Ectodermal cell (in vitro differentiated cells): ENCODE results near the gene DENND6A.

Source experiments
- H3K27ac ChIP-seq: 2 replicates; pipeline ENCODE4 v1.7.0; 2013; ENCODE audit warnings: mild to moderate bottlenecking, low read depth, low read length; ENCODE audit not compliant: insufficient read depth, poor library complexity, severe bottlenecking
- H3K27me3 ChIP-seq: 2 replicates; pipeline ENCODE4 v1.7.0; 2013; ENCODE audit warnings: mild to moderate bottlenecking, low read length; ENCODE audit not compliant: insufficient read depth, control insufficient read depth, poor library complexity, severe bottlenecking
- H3K36me3 ChIP-seq: one replicate; pipeline ENCODE4 v1.7.0; 2013; ENCODE audit warnings: low read length; ENCODE audit not compliant: control insufficient read depth, insufficient read depth
- H3K4me1 ChIP-seq: one replicate; pipeline ENCODE4 v1.7.0; 2013; ENCODE audit warnings: low read length; ENCODE audit not compliant: control insufficient read depth, insufficient read depth
- H3K4me3 ChIP-seq: 2 replicates; pipeline ENCODE4 v1.7.0; 2013; ENCODE audit warnings: low read depth, low read length, control low read depth; ENCODE audit not compliant: insufficient read depth
- H3K9me3 ChIP-seq: 2 replicates; pipeline ENCODE4 v1.7.0; 2013; ENCODE audit warnings: mild to moderate bottlenecking, low read length, moderate library complexity; ENCODE audit not compliant: control insufficient read depth
- WGBS, 2 experiments: methylation state at CpG; one replicate each; pipeline ENCODE4 v1.1.7; 2013; ENCODE audit warnings: missing lambda C conversion rate in 2 of 2; 5-methylcytosine and 5-hydroxymethylcytosine counted together

DENND6A gene

DNA sequence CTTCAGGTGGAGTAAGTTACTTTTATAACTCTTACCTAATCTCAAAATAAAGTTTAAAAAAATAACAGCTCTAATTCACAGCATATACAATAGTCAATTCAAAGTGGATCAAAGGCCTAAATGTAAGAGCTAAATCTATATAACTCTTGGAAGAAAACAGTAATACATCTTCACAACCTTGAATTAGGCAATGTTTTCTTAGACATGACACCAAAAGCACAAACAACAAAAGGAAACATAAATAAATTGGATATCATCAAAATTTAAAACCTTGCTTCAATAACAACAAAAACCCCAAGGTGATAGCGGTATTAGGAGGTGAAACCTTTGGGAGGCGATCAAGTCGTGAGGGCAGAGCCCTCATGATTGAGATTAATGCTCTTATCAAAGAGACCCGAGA, 12.8 kb downstream of the DENND6A start:
- WGBS, 2 experiments: 93% methylated on average over 4 of the region's 4 CpGs
- no peaks in the 10 kb centered on the region for H3K36me3 ChIP-seq
- H3K27me3 ChIP-seq: no peaks in the 10 kb centered on the region
- H3K4me1 ChIP-seq: no peaks in the 10 kb centered on the region
- H3K27ac ChIP-seq: no peak overlapping the region
- H3K9me3 ChIP-seq: no peaks in the 10 kb centered on the region
- no peak overlapping the region for H3K4me3 ChIP-seq

DNA sequence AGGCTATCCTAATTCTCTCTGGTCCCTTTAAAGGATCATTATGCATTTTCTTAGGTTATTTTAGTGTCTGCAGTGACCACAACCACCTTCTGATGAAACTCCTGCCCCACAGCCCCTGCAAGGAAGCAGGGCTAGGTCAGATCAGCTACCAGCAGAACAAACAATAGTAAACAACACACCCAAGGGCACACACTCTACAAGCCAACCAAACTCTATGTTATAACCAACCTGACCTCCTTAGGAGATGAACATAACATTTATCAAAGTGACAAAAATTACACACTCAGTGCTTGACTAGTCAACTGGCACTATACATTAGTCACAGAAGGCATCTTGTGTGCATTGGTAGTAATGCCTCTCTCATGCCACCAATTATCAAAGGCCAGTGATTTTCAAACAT, 17.3 kb downstream of the DENND6A start:
- Histone ChIP-seq H3K36me3 (no peaks in the 10 kb centered on the region), H3K4me1 (no peaks in the 10 kb centered on the region), H3K9me3 (no peaks in the 10 kb centered on the region), H3K27me3 (no peaks in the 10 kb centered on the region), H3K27ac (no peak overlapping the region), H3K4me3 (no peak overlapping the region)

DNA sequence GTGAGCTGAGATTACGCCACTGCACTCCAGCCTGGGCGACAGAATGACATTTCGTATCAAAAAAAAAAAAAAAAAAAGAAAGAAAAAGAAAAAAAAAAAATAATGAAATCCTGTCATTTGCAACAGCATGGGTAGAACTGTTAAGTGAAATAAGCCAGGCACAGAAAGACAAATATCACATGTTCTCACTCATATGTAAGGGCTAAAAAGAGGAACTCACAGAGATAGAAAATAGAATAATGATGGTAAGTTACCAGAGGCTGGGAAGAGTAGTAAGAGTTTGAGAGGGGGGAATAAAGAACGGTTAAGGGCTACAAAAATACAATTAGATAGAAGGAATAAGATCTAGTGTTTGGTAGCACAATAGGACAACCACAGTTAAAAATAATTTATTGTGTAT, 19.7 kb downstream of the DENND6A start:
- no peaks in the 10 kb centered on the region for H3K4me1 ChIP-seq
- no peak overlapping the region for H3K27ac ChIP-seq
- H3K9me3 ChIP-seq: no peaks in the 10 kb centered on the region
- 81 to 84% methylated on average over 2 to 4 of the region's 4 CpGs for WGBS, 2 experiments
- H3K36me3 ChIP-seq: no peaks in the 10 kb centered on the region
- H3K27me3 ChIP-seq: no peaks in the 10 kb centered on the region
- H3K4me3 ChIP-seq: no peak overlapping the region

DNA sequence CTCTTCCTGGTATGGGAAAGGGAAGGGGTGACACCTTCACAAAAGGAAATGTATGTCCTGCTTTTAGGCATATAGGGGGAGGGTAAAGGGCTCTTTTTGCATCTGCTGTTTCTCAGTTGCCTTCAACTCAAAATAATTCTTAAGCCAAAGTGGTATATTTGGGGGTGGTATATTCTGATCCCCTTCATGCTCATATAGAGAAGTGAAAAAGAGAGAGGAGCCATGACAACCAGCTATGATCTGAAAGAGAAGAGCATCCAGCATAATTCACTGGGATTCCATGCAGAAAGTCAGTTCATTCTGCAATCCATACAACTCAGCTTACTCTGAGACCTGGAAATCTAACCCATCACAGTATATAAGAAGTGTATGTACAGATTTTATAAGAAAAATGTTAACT, 22.3 kb downstream of the DENND6A start:
- Histone ChIP-seq H3K36me3 (no peaks in the 10 kb centered on the region), H3K27ac (no peak overlapping the region), H3K9me3 (no peaks in the 10 kb centered on the region)

DNA sequence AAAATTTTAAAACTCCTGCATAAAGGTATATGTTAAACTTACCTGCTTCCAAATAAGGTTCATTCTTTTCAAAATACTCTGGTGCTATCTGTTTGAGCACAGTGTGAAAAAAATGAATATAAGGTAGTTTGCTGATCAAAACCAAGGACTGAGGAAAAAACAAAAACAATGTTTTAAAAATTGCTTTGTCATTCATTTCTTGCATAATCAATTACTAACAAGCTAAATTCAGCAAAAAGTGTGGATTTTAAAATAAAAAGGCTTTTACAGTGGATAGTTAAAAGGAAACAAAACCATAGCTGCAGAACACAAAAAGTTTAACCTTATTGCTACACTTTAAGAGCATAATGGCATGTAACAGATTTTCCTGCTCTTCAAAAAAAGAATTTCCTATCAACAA, 31.5 kb downstream of the DENND6A start:
- H3K36me3 ChIP-seq: peaks cover 6% of the 10 kb centered on the region

More for the DNA sequence above, 22.3 kb downstream of the DENND6A start:
- Histone ChIP-seq H3K4me1 (no peaks in the 10 kb centered on the region), H3K4me3 (no peak overlapping the region), H3K27me3 (no peaks in the 10 kb centered on the region)

DNA sequence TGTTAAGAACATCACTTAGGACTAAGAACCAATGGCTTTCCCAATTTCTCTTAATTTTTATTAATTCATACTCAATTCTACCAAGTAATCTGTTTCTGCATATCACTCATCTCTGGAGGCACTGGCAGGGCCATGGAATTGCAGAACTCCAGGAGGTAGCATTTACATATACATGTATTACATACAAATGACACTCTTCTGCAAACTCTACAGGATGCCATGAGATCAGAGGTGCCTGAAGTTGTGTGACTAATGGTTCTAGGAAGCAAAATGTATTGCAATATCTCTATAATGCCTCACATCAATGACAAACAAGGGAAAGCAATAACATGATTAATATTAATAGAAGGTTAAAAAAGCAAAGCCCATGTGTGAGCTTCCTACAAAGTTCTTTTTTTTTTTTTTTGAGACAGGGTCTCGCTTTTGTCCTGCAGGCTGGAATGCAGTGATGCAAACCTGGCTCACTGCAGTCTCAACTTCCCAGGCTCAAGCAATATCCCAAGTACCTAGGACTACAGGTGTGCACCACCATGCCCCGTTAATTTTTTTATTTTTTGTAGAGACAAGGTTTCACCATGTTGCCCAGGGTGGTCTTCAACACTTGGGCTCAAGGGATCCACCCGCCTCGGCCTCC, 33.0 kb downstream of the DENND6A start:
- H3K9me3 ChIP-seq: no peaks in the 10 kb centered on the region
- no peaks in the 10 kb centered on the region for H3K4me1 ChIP-seq
- no peaks in the 10 kb centered on the region for H3K27me3 ChIP-seq
- 90 to 93% methylated on average over 4 of the region's 4 CpGs for WGBS, 2 experiments
- H3K4me3 ChIP-seq: no peak overlapping the region
- no peak overlapping the region for H3K27ac ChIP-seq
- peaks cover 6% of the 10 kb centered on the region for H3K36me3 ChIP-seq

More for the DNA sequence above, 31.5 kb downstream of the DENND6A start:
- Histone ChIP-seq H3K4me3 (no peak overlapping the region), H3K27me3 (no peaks in the 10 kb centered on the region), H3K9me3 (no peaks in the 10 kb centered on the region), H3K27ac (no peak overlapping the region), H3K4me1 (no peaks in the 10 kb centered on the region)

DNA sequence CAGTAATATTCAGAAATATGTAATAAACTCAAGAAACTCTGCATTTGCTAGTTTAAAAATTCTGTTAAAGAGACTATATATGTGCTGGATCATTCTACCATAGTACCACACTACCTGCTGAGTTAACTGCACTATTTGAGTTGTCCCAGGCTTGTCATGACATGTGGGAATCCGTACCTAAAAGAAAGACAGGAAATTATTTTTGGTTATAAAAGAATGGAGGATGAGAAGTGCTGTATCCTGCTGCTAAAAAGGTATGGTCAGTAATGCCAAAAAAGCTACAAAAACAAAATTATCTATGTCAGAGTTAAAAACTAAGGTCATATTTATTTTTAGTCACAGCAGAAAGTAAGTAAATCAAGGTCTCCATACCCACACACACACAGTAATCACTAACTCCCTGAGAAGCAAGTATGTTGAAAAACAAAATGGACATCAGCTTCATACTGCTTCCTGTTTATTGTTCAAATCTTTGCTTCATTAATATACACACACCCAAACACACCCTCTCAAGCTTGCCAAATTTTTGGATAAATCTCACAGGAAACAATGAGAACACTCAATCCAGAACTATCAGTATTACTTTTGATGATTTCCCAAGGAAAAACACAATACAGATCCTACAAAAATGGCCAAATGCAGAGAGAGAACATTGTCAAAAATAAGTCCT, 33.7 kb downstream of the DENND6A start:
- Histone ChIP-seq H3K4me3 (no peak overlapping the region), H3K27ac (no peak overlapping the region), H3K4me1 (no peaks in the 10 kb centered on the region), H3K36me3 (peaks cover 6% of the 10 kb centered on the region), H3K9me3 (no peaks in the 10 kb centered on the region), H3K27me3 (no peaks in the 10 kb centered on the region)
- WGBS, 2 experiments: 93% methylated on average over 1 of the region's 1 CpG

DNA sequence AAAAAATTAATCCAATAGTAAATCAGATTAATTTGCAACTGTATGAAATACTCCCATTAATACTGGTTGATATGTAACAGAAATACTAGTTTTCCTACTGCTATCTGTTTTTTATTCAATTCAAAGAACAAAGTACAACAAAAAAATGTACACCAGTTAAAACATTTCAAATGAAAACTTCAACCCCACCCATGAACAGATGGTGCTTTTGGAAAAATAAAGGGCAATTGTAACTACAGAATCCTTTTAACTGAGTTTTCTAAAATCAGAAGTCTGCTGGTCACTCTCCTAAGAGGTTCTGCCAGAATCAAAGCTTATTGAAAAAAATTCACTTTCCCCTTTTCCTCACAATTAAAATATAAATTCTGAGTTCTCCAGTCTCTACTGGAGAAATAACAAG, 34.3 kb downstream of the DENND6A start:
- Histone ChIP-seq H3K4me1 (no peaks in the 10 kb centered on the region), H3K27ac (no peak overlapping the region), H3K27me3 (no peaks in the 10 kb centered on the region), H3K36me3 (peaks cover 6% of the 10 kb centered on the region), H3K9me3 (no peaks in the 10 kb centered on the region), H3K4me3 (no peak overlapping the region)

DNA sequence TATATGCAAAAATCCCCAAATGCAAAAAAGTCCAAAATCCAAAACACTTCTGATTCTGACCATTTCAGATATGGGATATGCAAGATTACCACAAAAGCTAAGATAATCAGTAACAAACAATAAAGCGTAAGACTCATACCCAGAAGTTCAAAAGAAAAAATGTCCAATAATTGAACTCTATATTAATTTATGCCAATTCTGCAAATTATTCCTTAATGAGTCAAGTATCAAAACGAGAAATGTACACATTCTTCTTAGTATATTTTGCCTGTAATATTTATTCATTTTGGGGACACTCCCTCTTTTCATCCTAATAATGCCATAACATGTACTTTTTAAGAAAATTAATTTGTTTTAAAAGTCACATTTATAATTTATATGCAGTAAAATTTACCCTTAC, 37.1 kb downstream of the DENND6A start:
- H3K27ac ChIP-seq: no peak overlapping the region
- 92 to 100% methylated on average over 1 to 2 of the region's 2 CpGs for WGBS, 2 experiments
- no peaks in the 10 kb centered on the region for H3K9me3 ChIP-seq
- H3K4me3 ChIP-seq: no peak overlapping the region
- H3K4me1 ChIP-seq: no peaks in the 10 kb centered on the region
- peaks cover 12% of the 10 kb centered on the region for H3K36me3 ChIP-seq
- no peaks in the 10 kb centered on the region for H3K27me3 ChIP-seq

DNA sequence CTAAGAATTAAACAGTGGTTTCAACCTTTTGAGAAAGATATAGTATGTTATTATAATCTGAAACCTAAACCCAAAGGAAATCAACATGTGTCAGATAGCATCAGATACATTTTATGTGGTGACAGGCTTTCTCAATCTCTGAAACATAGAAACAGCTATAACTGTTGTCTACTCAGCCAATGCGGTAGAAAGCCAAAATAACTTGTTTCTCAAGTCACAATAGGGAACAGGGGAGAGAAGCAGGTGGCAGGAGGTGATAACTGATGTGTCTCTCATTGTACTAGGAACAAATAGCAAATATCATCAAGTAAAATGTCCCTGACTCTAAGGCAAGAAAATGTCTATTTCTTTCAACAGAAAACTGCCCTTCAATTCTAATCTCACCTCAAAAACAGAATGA, 38.6 kb downstream of the DENND6A start:
- H3K4me1 ChIP-seq: no peaks in the 10 kb centered on the region
- peaks cover 7% of the 10 kb centered on the region for H3K36me3 ChIP-seq
- H3K27ac ChIP-seq: no peak overlapping the region
- no peaks in the 10 kb centered on the region for H3K9me3 ChIP-seq
- H3K4me3 ChIP-seq: no peak overlapping the region
- no peaks in the 10 kb centered on the region for H3K27me3 ChIP-seq
- 88 to 100% methylated on average over 1 of the region's 1 CpG for WGBS, 2 experiments

DNA sequence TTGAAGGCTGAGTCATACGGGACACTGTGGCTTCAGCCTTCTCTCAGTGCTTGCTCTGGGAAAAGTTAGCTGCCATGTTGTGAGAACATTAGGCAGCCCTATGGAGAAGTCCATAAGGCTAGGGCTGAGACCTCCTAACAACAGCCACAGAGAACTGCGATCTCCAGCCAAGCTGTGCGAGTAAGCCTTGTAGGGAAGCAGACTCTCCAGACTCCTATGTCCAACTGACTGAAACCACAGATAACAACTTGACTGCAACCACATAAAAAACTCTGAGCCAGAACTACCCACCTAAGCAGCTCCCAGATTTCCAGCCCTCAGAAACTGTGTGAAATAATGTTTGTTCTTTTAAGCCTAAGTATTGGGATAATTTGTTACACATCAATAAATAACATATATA, 40.7 kb downstream of the DENND6A start:
- 93 to 98% methylated on average over 3 of the region's 3 CpGs for WGBS, 2 experiments
- H3K9me3 ChIP-seq: no peaks in the 10 kb centered on the region
- no peak overlapping the region for H3K27ac ChIP-seq
- H3K4me1 ChIP-seq: no peaks in the 10 kb centered on the region
- peaks cover 7% of the 10 kb centered on the region for H3K36me3 ChIP-seq
- H3K4me3 ChIP-seq: no peak overlapping the region
- H3K27me3 ChIP-seq: no peaks in the 10 kb centered on the region
